PFSK-1 (cell line): ENCODE results near the gene DUSP8.

Experiments
- POLR2AphosphoS5 ChIP-seq: IDR thresholded peaks from 2 replicates; pipeline ENCODE4 v1.6.1; 2012; ENCODE audit warnings: low read depth, mild to moderate bottlenecking, control low read depth, low read length, moderate library complexity
- TAF1 ChIP-seq: IDR thresholded peaks from 2 replicates; pipeline ENCODE4 v1.6.1; 2012; ENCODE audit warnings: low read length, control low read depth, borderline replicate concordance; ENCODE audit not compliant: insufficient read depth
- TF ChIP-seq, protein P1 (sequence below), 2 experiments: IDR thresholded peaks; 2 replicates each; pipeline versions ENCODE4 v1.6.1 to v1.8.0; 2011 to 2012; ENCODE audit warnings: low read depth in 2 of 2, low read length in 2 of 2, control low read depth in 1 of 2, inconsistent platforms in 1 of 2, mild to moderate bottlenecking in 1 of 2, moderate library complexity in 1 of 2; ENCODE audit not compliant: insufficient read depth in 1 of 2

DNA sequence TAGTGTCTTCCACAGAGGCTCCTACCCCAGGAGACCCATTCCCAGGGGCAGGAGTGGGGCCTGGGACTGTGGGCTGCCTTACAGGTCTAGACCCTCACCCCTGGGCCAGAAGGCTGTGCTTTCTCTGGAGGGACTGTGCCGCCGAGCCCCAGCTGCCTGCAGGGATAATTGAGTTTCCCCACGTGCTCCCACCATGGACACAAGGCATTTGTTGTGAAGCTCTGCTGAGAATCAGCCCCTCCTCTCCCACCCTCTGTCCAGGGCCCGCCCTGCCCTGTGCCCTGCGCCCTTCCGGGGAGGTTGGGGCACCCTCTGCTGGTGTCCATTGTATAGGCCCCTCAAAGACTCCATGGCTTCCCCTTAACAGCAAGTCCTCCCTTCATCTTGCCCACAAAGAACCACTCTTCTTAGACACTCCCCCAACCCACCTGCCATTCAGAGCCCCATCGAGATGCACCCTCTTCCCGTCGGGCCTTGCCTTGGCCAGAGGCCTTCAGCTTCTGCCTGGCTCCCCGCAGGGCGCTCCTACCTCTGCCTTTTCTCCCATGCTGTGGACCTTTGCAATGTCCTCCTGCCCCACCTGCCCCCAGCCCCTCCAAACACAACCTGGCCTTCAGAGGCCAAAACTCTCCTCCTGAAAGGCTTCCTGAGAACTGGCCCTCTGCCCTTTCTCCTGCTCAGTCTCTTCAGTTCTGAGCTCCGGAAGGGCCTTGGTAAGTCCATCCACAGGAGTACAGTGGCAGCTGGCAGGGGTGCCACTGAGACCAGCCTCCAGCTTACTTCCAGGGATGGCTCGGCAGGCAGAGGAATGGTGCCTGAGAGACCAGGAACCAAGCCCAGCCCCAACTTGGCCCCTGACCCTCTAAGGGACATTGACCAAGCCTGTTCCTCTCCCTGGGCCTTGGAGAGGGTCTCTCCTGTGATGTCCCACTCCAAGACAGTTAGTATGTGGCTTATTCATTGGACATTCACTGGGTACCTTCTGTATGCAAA is 22.4 kb downstream of the DUSP8 start:
- TF ChIP-seq, protein P1, sequence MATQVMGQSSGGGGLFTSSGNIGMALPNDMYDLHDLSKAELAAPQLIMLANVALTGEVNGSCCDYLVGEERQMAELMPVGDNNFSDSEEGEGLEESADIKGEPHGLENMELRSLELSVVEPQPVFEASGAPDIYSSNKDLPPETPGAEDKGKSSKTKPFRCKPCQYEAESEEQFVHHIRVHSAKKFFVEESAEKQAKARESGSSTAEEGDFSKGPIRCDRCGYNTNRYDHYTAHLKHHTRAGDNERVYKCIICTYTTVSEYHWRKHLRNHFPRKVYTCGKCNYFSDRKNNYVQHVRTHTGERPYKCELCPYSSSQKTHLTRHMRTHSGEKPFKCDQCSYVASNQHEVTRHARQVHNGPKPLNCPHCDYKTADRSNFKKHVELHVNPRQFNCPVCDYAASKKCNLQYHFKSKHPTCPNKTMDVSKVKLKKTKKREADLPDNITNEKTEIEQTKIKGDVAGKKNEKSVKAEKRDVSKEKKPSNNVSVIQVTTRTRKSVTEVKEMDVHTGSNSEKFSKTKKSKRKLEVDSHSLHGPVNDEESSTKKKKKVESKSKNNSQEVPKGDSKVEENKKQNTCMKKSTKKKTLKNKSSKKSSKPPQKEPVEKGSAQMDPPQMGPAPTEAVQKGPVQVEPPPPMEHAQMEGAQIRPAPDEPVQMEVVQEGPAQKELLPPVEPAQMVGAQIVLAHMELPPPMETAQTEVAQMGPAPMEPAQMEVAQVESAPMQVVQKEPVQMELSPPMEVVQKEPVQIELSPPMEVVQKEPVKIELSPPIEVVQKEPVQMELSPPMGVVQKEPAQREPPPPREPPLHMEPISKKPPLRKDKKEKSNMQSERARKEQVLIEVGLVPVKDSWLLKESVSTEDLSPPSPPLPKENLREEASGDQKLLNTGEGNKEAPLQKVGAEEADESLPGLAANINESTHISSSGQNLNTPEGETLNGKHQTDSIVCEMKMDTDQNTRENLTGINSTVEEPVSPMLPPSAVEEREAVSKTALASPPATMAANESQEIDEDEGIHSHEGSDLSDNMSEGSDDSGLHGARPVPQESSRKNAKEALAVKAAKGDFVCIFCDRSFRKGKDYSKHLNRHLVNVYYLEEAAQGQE (IDR thresholded peaks at IDR 0.05; ENCODE audit: insufficient read depth in 1 of 2, low read depth in 2 of 2, low read length in 2 of 2): no peak
- TF ChIP-seq TAF1: no peak
- TF ChIP-seq POLR2AphosphoS5: no peak
